GM19238 (cell line): ENCODE measurements around the gene GIMAP6.
"Not testable (repeated sequence)": the region's sequence is repeated elsewhere in the genome, so short reads cannot be mapped to it uniquely, and the experiment has no call there.

Experiments used
- DNase-seq: peaks from one replicate; pipeline ENCODE4 v3.0.0; 2011; ENCODE audit warnings: low spot score; ENCODE audit not compliant: insufficient read length

The GIMAP6 gene

DNA sequence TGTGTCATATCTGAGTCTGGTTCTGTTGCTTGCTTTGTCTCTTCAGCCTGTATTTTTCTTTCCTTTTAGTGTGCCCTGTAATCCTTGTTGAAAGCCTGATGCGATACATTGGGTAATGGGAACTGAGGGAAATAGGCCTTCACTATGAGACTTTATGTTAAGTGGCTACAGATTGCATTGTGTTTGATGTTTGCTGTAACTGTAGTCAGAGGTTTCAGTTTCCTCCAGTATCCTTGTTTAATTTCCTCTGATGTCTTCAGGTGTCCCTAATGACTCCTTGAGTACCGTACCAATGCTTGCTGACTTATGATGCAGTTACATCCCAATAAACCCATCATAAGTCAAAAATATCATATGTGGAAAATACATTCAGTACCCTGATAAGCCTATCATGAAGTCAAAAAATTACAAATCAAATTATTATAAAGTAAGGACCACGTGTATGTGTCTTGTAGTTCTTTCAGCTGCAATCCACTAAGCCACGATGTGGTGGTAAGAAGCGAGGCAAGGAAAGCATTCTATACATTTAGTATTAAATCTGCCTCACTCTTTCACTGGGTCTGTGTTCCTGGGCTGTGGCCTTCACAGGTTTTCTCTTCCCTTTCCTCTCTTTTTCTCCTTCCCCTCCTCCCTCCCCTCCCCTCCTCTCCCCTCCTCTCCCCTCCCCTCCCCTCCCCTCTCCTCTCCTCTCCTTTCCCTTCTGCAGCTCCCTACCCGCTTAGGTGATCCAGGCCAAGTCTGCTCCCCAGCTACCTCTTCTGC lies 13.3 kb upstream of the GIMAP6 start:
- DNase-seq: no peak

DNA sequence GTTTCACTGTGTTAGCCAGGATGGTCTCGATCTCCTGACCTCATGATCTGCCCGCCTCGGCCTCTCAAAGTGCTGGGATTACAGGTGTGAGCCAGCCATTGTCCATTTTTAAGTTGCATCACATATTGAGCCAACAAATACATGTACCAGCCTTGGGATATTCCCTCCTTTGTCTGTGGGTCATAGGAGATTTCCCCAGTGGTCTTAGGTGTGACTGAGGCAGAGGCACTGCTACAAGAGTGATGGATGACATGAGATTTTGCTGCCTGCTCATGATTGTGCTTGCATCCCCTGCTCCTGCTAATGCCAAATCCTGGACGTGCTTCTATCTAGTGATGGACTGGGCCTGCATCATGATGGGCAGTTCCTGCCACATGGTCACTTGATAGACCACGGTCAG lies 10.7 kb upstream of the GIMAP6 start:
- DNase-seq: no peak

DNA sequence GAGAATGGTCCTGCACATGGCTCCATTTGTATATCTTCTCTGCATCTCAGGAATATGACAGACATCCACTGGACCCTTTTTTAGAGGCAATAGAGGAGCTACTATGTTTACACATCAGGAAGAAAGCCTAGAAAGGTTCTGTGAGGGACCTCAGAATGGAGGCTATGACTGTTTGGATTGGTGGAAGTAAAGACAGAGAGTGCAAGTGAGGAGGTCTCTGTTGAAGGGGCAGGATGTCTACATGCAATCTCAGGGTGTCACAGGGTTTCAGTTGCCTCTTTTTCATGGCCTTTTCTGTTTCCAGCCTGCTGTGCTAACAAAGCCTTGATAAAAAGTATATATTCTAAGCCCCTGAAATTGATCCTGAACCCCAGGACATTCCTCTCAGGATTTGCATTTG lies 9.7 kb upstream of the GIMAP6 start:
- DNase-seq: no peak

DNA sequence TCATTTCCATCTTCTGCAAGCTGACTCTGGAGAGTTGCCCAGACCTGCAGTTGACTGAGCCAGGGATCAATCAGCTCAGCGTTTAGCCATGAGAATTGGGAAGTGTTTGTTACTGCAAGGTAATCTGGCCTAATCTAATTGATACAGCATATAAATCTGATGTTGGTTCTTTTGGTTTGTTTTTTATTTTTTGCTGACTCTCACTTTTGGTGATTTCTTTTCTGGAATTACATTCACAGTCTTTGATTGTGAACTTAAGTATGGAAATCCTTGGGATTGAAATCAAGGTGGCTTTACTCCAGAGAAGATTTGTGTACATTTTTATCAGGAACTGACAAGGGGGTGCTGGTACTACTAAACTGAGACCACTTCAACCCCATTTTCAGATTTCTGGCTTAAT lies 1.7 kb upstream of the GIMAP6 start:
- no peak for DNase-seq

DNA sequence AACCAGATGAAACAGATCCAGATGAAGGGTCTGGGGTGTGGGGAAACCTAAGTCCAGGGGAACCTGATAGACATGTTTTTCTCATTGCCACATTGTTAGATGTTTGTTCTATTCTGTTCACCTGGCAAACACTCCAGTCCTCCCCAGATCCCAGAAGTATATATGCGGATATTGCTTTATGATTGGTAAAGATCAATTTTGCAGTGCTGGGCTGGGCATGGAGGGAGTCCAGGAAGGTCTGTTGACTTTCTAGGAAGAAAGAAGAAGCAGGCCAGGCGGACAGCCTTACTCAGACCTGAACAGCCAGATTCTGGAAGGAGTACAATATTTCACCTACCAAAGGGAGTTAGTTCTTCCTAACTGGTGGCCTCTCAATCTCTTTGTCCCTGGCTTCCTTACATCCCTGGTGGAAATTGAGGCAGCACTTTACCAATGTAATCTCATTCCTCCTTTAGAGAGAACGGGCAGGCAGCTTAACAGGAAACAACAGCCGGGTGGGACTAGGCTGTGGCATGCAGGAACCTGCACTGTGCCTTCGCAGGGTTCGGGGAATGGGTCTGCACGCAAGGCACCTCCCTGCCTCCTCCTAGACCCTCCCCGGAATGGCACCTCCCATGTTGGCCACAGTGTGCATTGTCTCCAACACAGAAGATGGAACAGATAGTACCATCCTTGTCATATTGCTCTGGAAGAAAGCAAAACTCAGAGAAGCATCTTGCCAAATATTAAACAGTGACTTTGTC lies 930 bp downstream of the GIMAP6 start:
- no peak for DNase-seq

DNA sequence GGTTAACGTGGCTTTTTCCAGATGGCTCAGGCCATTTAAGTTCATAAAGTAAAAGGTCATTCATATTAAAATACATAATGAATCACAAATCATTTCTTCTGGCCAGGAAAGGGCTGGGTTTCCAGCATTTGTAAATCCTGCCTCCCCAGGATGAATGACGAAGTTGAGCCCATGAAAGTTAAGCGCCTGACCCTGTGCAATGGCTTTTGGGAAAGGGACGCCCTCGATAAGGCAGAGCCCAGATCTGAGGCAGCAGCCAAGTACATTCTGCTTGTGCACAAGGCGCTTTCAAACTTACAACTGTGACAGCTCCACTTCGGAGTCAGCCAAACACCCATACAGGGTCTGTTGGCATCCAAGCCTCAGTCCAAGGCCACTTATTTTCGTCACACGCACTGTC lies 2.8 kb downstream of the GIMAP6 start:
- DNase-seq: no peak

DNA sequence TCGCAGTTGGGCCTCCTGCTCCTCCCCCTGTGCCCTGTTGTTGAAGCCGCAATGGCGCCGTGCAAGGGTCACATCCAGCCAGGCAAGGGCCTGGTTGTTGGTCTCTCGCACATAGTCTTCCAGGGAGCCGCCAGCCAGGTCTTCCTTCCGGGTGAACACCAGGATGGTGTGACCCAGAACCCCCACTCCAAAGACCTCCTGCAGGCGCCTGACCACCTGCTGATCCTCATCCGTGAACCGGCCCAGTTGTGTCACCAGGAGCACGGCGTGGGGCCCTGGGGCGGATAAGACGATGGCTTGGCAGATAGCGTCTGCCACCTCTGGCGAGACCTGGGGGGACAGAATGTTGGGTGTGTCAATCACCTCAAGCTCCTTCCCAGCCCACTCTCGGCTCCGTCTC lies 4.2 kb downstream of the GIMAP6 start:
- no peak for DNase-seq

DNA sequence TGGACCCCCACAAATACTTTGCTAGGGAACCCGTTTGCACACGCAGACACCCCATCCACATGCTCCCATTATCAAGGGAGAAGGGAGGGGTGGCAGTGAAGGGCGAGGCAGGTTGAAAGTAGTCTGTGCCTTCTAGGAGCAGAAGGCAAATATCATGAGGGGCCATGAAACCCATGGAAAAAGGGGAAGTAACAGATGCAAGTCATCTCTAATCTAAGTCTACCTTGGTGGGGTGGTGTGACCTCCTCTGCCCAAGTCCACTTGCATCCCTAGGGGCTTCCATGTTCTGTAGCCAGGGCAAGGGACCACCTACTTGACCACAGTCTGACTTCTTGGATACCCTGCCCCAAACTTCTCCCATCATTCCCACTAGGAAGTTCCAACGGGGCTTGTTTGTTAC lies 5.5 kb downstream of the GIMAP6 start:
- DNase-seq: no peak

DNA sequence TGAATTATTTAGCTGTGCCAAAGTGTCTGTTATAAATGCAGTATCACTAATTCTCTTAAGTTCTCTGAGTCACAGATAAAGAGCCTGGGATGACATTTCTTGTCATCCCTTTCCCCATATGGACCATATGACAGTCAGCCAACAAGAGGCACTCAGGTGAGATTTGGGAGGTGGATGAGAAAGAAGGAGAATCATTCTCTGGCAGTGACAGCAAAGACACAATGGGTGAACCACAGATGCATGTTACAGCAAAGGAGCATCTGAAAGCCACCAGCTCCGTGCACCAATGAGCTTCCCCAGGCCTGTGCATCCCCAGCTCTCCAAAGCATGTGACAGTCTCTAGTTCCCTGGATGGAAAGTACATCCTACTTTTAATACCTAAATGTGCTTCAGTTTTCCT lies 10.8 kb downstream of the GIMAP6 start:
- no peak for DNase-seq

DNA sequence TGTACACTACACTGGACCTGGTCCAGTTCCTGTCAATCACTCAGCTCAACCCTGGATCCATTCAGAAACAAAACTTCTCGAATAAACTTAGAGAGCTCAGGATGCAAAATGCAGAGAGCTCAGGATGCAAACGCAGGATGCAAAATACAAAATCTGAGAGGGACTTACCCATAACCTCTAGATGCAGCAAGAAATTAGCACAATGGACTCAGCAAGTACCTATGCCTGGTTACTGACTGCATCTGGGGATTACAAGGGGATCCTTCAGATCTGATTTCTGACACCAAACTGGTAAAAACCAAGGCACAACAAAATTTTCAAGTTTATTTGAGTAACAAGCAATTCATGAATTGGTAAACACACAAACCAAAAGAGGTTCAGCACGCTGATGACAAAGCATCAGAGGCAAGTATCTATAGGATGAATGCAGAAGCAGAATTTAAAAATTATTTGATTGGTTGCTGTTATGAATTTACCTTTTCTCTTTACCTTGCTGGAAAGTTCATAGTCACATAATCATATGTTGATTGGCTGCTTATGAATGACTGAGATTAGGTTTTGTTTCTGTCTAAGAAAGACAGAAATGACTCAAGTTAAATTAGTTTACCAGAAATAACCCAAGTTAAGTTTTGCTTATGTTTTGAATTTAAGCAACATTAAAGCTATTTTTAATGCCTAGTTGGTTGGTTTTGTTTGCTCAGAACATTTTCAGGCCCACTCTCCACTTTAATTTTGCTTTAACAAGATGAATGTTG lies 11.4 kb downstream of the GIMAP6 start:
- no peak for DNase-seq

DNA sequence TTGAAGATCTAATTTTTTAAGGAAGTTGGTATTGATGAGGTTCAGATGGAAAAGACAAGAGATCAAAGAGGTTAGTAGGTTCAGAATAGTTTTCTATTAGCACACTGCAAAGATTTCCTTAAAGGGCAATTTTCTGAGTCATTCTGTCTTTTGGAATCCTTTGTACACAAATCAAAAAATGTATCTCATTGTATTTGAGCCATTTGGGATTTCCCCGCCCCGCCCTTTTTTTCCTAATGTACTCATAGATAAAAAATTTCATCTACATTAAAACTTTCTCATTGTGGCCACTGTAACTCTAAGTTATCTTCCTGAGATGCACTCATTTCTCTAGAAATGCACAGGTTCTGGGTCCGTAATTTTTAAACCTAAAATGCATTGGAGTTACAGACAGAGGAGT lies 12.1 kb downstream of the GIMAP6 start:
- DNase-seq: no peak

DNA sequence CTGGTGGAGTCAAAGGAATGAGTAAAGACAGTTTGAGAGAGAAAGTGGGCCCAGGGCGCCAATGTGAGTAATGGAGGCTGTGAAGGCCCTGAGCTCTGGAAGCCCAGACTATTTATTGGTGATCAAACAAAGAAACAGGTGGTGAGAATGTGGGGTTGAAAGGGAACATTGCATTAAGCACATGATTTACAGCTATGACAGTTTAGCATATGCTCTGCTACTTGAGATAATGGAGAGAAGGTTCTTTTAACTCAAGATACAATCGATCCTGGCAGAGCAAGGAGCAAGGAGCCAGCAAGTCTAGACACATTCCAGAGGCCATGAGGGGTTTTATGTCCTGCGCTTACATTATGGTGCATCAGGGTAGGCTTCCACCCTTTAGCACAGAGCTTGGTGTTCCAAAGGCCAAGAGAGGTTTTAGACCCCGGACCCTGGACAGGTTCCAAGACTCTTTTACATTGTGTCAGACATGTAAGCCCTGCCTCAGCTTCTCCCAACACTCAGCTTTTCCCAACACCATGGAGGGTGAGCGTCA lies 16.9 kb downstream of the GIMAP6 start:
- not testable (repeated sequence) for DNase-seq

DNA sequence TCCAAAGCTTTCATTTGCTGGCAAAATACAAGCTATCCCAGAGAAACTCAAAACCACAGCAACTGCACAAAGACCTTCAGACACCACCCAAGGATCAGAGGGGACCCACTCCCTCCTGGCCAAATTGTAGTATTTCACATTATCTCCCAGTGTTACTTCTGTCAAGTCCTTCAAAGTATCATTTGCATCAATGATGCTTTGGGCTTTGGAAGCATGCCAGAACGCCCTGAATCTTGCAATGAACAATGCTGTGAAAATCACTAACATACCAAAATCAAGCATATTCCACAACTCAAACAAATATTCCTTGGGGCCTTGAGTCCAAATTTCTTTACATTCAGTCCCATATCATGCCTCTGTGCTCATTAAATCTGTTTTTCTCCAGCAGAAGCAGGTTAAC lies 17.8 kb downstream of the GIMAP6 start:
- not testable (repeated sequence) for DNase-seq

DNA sequence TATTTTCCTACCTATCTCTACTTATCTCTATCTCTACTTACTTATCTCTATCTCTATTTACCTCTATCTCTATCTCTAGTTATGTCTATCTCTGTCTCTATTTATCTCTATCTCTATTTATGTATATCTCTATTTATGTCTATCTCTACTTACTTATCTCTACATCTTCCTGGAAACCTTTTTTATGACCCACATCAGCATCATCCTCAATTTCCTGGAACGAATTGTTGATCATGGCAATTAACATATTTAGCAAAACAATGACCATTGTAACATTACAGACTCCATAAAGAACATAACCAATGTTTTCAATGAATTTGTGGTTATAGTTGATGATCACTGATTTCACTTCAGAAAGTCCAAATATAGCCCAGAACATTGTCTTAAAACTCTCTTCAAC lies 18.3 kb downstream of the GIMAP6 start:
- DNase-seq: no peak

DNA sequence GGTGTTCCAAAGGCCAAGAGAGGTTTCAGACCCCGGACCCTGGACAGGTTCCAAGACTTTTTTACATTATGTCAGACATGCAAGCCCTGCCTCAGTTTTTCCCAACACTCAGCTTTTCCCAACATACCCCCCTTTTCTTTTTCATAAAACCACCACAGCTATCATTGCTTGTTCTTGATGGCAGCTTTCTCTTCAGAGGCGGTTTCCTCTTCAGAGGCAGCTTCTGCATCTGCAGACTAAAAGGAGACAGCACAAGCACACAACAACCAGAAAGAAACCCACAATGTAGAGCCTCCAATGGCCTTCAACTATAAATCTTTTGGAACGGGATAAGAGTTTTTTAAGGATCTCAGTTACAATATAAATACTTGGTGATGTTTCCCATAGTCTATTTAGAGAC lies 19.3 kb downstream of the GIMAP6 start:
- no peak for DNase-seq

DNA sequence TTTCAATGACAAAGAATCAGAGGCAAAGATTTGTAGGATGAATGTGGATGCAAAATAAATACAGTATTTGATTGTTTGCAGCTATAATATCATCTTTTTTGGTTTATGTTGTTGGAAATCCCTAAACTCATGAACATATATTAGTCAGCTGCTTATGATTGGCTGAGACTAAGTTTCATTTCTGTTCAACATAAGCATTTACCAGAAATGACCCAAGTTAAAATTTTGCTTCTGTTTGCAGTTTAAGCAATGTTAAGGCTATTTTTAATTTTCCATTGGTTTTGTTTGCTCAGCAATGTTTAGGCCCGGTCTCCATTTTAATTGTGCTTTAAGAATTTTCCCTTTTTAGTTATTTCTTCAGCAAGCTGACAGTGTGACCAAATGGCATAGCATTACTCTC lies 22.0 kb downstream of the GIMAP6 start:
- no peak for DNase-seq

DNA sequence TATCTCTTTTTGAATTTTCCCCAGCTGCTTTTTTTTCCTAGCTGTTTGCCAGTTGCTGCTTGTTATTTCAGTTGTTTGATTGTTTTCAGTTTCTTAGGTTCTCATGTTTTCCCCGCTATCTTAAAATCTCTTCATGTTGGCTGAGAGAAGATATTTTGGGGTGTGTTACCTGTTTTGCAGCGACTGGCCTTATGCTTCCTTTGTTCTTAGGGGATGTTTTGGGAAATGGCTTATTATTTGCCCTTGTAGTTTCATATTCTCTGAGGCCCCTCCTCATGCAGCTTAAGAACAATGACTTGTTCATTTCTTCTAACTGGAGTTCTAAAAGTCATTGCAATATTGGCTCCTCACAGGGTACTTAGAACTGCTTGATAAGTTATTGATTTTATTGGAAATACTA lies 28.6 kb downstream of the GIMAP6 start:
- DNase-seq: not testable (repeated sequence)

DNA sequence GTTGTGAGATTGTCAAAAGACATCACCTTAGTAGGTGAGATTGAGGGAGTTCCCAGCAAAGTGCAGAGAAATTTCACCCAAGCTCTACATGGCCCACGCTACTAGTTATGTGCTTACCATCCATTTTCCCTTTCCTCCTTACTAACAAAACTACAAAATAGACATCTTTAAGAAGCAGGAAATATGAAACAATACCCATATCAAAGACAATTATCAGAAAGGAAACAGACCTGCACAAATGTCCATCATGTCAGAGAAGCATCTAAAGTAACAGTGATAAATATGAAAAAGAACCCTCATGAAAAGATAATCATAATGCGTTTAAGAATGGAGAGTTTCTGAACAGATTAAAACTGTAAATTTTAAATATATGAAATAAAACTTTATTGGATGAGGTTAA lies 36.8 kb downstream of the GIMAP6 start:
- no peak for DNase-seq

DNA sequence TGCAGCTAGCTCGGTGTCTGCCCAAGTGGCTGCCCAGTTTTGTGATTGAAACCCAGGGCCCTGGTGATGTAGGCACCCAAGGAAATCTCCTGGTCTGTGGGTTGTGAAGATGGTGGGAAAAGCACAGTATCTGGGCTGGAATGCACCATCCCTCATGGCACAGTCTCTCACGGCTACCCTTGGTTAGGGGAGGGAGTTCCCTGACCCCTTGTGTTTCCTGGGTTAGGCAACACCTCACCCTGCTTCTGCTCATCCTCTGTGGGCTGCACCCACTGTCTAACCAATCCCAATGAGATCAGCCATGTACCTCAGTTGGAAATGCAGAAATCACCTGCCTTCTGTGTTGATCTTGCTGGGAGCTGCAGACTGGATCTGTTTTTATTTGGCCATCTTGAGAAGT lies 37.4 kb downstream of the GIMAP6 start:
- no peak for DNase-seq

DNA sequence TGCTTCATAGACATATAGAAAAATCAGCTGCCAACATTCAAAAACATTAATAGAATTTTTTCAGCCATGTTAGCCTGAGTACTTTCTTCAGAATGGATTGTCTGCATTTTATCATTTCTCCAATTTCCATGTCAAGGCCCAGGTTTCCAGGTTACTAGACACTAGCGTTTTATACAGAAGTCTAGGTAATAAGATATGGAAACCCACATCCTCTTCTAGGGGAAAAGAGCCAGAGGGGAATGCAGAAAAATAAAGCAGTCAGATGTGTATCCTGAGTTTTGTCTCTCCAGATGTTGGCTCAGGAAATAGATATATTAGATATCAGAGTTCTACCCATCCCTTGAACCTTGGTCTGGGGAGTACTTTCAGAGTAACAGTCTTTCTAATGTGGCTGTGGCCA lies 44.6 kb downstream of the GIMAP6 start:
- DNase-seq: no peak

DNA sequence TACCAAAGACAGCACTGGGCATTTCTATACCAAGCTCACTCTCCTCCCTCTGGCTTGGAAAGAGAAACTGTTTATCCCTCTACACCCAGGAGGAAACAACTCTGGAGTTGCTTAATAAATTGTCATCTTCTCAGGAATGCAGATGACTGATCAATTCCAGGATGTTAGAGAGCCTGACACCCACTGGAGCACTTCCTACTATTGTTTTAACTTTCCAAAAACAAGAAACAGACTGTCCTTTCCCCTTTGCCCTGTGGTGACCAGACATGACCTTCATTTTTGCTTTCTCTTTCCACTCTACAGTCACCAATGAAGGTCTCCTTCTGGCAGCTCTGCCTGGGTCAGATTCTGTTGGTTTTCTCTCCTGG lies 45.4 kb downstream of the GIMAP6 start:
- no peak for DNase-seq

DNA sequence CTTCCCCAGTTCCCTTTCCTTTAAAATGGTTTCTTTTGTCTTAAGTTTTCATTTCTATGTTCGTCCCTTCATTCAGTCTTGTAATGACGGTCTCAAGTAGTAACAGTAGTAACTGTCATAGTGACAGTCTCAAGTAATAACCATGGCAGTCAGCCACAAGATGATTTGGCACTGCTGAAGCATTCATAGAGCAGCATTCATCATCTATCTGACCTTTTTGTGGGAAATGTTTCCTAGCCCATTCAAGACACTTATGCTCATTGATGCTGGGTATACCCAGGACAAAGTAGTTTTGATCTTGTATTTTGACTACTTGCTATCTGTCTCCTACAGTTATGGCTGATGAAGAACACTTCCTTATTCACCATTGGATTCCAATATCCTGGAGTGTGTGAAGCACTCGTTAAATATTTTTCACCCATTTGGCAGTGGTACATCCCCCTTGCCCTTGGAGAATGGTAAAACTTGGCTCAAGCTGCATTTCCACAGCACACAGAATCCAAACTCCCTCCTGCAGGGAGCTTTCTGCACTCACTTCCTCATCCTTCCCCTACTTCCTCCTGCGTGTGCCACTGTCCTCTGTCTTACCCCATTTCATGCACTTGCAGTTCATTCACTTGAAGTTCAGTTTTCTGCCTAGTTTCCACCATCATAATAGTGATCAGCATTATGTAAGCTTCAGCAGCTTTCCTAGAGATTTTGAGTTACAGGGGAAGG lies 46.0 kb downstream of the GIMAP6 start:
- DNase-seq: no peak
